ENCODE data around the gene B4GALT5.

The B4GALT5 gene

DNA sequence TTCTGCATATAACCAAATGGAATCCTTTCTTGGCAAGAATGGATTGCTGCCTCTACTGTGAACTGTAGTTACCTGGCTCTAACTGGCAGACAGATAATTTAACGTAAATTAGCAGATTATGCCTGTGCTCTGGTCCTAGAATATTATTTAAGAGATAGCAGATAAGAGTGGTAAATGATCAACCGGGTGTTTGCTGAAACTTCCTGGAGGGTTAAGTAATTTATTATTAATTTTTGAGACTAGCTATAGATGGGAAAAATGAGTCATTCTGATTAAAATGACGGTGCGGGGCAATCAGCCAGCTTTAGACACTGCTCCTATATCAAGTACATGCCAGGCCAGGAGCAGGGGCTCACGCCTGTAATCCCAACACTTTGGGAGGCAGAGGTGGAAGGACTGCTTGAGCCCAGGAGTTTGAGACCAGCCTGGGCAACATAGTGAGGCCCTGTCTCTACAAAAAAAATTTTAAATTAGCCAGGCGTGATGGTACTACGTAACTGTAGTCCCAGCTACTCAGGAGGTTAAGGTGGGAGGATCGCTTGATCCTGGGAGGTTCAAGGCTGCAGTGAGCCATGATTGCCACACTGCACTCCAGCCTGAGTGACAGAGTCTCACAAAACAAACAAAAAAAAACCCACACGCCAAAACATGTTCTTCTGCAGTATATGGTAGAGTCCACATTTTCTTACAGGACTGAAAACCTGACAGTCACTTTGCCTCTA is 22.6 kb downstream of the B4GALT5 start:
- no peak for DNase-seq
- intact Hi-C loops (cut with DNase I): no loop called here

GRCh38 chr20:49687595-49688567 is 25.8 kb downstream of the B4GALT5 start:
- intact Hi-C loops (cut with DNase I): no loop called here
- peak in 5 of 42 donors; percentile 34 to 61 (median 41) for DNase-seq

DNA sequence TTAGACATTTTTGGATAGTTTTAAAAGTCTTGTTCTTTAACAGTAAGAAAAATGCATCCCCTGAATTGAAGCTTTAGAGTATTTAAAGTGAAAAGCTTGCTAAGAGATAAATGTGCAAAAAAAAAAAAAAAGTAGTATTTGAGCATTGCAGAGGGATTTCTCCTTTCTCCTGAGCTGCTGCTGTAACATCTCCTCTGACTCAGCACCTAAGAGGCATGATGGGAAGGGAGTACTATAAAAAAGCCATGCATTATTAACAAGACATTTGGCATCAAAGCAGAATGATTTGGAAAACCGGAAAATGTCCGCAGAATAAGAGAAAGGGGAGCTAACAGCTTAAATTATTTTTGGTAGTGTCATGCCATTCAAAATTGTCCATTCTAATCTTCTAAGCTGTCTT is 27.9 kb downstream of the B4GALT5 start:
- peak in 6 of 42 donors; percentile 22 to 64 (median 30) for DNase-seq
- intact Hi-C loops (cut with DNase I): no loop called here

- peak in 30 of 42 donors; percentile 20 to 82 (median 46) for DNase-seq
- intact Hi-C loops (cut with DNase I): no loop called here
Measured at GRCh38 chr20:49685161-49685601, 28.5 kb downstream of the B4GALT5 start.

DNA sequence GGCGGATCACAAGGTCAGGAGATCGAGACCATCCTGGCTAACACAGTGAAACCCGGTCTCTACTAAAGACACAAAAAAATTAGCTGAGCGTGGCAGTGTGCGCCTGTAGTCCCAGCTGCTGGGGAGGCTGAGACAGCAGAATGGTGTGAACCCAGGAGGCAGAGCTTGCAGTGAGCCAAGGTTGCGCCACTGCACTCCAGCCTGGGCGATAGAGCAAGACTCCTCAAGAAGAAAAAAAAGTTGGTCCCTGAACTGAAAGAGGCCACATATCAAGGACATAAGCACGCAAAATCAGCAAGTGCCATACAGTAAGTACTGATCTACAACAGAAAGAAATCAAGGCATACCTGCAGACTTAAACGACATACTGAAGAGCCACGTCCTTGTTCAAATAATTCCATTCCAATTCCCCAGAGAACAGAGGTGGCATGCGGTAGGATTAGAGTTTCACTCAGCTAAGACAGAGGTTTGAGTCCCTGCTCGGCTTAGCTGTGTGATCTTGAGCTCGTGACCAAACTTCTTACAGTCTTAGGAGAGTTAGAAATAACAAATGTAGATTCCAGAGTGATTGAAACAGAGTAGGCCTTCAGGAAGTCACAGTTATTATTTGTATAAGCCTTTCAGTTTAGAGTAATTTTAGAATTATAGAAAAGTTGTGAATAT is 29.2 kb downstream of the B4GALT5 start:
- intact Hi-C loops (cut with DNase I): no loop called here

GRCh38 chr20:49682798-49683197 is 30.9 kb downstream of the B4GALT5 start:
- no peak for DNase-seq
- intact Hi-C loops (cut with DNase I): no loop called here

More for the DNA sequence above, 29.2 kb downstream of the B4GALT5 start:
- no peak for DNase-seq

DNA sequence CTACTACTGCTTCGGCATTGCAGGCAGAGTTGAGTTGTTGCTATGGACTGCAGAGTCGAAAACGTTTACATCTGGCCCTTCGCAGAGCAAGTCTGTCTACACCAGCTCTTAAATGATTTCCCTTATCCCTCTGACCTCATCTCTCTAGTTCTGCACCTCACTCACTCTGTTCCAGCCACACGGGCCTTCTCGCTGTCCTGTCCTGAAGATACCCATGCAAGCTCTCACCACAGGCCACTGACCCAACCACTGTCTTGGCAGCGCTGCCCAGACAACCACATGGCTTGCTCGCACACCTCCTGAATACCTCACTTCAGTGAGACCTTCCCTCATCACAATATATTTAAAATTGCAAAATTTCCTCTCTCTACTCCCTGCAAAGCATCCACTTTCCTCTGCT is 31.4 kb downstream of the B4GALT5 start:
- intact Hi-C loops (cut with DNase I): no loop called here
- no peak for DNase-seq

DNA sequence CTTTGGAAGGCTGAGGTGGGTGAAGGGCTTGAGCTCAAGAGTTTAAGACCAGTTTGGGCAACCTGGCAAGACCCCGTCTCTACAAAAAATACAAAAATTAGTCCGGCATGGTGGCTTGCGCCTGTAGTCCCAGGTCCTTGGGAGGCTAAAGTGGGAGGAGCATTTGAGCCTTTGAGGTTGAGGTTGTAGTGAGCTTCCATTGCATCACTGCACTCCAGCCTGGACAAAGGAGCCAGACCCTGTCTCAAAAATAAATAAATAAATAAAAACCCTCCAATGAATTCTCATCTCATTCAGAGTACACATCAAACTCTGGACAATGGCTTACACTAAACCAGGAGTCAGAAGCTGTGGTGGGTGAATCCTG is 31.8 kb downstream of the B4GALT5 start:
- no peak for DNase-seq
- intact Hi-C loops (cut with DNase I): no loop called here

DNA sequence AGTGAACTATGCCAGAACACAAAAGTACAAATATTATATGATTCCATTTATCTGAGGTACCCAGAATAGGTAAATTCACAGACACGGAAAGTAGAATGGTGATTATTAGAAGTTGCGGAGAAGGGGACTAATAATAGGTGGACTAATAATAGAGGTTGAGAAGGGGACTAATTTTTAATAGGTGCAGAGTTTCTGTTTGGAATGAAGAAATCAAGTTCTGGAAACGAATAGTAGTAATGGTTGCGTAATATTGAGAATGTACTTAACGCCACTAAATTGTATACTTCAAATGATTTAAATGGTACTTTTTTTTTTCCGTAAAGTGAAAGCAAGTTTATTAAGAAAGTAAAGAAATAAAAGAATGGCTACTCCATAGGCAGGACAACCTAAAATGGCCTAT is 33.2 kb downstream of the B4GALT5 start:
- no peak for DNase-seq
- intact Hi-C loops (cut with DNase I): no loop called here

- intact Hi-C loops (cut with DNase I): no loop called here
- DNase-seq: no peak
Measured at GRCh38 chr20:49679634-49680033, 34.0 kb downstream of the B4GALT5 start.

DNA sequence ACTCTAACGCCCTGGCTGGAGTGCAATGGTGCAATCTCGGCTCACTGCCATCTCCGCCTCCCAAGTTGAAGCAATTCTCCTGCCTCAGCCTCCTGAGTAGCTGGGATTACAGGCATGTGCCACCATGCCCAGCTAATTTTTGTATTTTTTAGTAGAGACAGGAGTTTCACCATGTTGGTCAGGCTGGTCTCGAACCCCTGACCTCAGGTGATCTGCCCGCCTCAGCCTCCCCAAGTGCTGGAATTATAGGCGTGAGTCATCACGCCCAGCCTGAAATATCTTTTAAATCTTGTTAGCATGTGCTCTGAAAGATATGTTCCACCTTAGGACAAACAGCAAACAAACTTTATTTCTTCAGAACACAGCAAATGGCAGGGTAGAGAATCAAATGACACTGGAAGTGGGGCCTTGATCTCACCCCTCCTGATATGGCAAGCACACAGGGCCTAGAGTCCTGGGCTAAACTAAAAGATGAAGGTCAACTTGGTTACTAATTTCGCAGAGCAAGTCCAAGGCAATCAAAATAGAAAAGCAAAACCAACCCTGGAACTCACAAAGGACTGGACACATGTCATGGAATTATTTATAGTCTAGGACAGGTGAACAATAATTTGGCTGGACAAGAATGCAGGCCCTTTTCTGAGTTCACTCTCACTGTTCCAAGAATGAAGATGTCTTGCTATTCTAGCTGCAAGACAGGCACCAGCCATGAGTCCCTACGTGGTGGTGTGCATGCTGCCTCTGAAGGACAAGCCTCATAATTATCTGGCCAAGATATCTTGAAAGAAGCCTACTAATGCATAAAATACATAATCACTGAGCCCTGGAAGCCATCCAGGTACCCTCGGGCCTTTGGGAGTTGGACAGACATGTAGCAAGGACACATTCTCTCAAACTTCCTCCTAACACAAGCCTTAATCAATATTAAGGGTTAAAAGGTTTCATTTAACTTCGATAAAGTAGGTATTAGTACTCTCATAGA is 35.6 kb downstream of the B4GALT5 start:
- intact Hi-C loops (cut with DNase I): no loop called here
- peak in 1 of 42 donors; percentile 29 for DNase-seq

DNA sequence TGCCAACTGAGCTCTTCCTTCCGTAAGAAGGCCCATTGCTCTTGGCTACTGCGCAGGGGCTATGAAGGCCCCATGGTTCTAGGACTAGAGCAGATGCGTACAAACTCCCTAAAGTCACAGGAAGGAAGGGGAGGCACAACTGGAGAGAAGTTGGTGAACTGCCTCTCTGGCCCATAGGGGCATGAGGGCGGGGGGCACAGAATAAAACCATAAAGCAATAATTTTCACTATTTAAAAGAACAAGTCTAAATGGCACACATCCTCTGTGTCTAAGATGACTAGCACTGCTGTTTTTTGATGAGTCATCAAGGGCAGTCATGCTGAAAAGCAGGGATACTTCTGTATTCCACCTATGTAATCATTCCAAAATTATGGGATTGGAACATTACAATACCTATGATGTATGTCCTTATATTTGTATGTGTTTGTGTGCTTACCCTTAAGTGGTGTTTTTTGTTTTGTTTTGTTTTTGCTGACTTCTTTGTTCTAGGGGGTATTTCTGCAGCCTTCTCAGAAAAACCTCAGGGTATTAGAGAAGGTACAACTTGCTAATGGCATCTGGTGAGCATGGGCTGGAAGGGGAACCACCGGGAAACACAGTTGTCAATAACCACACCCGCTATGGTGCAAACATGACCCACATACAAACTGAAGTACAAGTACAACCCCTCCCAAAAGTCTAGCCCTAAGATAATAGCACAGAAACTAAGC is 36.9 kb downstream of the B4GALT5 start:
- DNase-seq: peak in 2 of 42 donors; percentile 47 to 64
- intact Hi-C loops (cut with DNase I): no loop called here

DNA sequence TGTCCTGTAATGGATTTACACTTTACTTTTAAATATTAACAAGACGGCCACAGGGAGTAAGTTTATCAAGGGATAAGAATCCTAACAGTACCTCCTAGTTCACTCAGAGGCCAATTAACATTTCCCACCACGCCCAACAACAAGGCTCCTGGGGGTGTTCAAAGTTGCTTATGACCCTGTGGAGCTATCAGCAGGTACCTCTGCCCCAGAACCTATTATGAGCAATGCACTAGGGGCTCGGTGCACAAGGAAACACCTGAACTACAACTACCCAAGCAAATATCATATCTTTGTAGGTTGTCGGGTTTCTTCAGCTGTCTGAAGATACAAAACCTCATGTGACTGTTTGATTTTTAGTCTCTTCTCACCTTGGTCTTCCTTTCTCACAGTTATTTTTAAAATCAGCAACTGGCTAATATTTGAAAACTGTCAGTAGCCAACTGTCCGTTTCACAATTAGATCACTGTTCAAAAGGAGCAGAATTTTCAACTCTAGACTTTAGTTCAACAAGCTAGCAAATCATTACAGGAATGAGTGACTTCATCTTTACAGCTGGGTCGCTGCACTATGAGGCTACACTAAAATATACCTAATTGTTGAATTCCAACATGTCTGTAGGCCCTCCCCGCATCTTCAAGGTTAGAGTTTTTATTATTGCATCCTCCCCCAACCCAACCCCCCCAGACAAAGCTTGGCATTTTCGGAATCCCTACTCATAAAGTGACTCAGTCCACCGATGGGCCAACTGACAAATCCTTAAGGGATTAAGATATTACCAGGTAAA is 38.1 kb downstream of the B4GALT5 start:
- intact Hi-C loops (cut with DNase I): no loop called here
- peak in 2 of 42 donors; percentile 17 to 33 for DNase-seq

DNA sequence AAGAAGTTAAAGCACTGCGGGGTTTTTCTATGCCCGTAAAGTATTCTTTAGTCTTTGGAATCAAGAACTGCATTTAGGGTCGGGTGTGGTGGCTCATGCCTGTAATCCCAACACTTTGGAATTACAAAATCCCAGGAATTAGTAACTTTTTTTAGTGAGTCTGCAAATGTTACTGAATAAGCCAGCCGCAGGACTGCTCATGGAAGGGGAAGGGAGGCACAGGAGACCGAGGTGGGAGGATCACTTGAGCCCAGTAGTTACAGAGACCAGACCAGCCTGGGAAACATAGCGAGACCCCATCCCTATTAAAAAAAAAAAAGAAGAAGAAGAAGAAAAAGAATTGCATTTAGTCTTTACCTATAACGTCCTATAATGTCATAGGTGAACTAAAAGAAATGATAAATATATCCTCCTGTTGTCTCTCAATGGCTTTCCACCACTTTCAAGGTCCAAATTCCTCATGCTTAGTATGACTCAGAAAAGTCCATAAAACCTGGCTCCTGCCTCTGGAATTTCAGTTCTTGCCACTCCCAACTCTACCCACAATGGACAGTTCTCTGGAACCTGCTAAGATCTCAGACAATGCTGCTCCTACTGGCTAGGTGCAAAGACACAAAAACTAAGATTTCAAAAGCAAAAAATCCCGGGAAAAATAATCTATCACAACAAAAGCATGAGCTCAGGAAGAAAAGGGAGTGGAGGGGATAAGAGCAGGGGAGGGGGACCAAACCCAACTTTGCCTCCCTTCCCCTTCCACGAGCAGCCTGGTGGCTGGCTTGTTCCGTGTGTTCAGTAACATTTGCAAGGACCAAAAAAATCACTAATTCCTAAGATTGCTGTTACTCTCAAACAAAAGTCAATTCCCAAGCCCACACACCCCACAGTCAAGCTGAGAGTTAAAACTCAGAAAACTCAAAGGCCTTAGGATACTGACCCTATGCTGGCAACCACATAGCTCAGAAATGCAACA is 39.0 kb downstream of the B4GALT5 start:
- DNase-seq: peak in 2 of 42 donors; percentile 29 to 33
- intact Hi-C loops (cut with DNase I): no loop called here

- no peak for DNase-seq
- intact Hi-C loops (cut with DNase I): no loop called here
Measured at GRCh38 chr20:49672096-49672664, 41.5 kb downstream of the B4GALT5 start.

- no peak for DNase-seq
- intact Hi-C loops (cut with DNase I): no loop called here
Measured at GRCh38 chr20:49671433-49671832, 42.2 kb downstream of the B4GALT5 start.

All from head of caudate nucleus (tissue), 42 donors.